Loucy (cell line): Measurements from ENCODE around the gene EIF5A.

Experiments used
- CTCF ChIP-seq: fragments of 200-600 bp; sonication (generic); conservative IDR thresholded peaks from 2 replicates; pipeline ENCODE4 v1.5.1; 2014; ENCODE audit warnings: mild to moderate bottlenecking, antibody characterized with exemption, low read length
- EZH2phosphoT487 ChIP-seq: fragments of 200-600 bp; IDR thresholded peaks from 2 replicates; pipeline ENCODE4 v1.6.1; 2018; ENCODE audit warnings: antibody characterized with exemption, mild to moderate bottlenecking, moderate library complexity, borderline replicate concordance

DNA sequence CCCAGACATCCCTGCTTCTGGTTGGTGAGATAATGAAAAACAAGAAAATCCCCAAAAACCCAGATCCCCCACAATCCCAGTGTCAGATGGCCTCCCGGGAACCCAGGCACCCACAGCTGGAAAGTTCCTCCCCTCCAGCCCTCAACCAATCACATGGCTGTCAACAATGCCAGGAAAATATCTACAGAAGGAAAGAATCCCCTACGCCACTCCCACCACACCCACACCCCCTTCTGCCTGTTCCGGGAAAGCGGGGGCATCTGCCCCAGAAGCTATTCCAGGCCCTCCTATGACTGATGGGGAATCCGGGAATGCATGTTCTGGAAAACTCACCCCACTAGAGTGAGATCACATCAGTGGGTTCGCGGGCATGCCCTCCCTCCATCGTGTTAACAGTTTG is 49.3 kb downstream of the EIF5A start:
- TF ChIP-seq CTCF (no peak), EZH2phosphoT487 (no peak)
